DOHH2 (cell line): Measurements from ENCODE around the gene POLR1C.

Experiments
- H3F3A ChIP-seq: fragments of 200-600 bp; sonication (generic), shearing (Covaris generic); 2 replicates; pipeline ENCODE4 v1.6.0; 2016; ENCODE audit warnings: antibody characterized with exemption, mild to moderate bottlenecking; ENCODE audit not compliant: control insufficient read depth, insufficient read depth
- H3K27ac ChIP-seq: fragments of 200-600 bp; sonication (generic); 2 replicates; pipeline ENCODE4 v1.5.1; 2014; ENCODE audit warnings: low read depth, mild to moderate bottlenecking, low read length, moderate library complexity
- H3K27me3 ChIP-seq: fragments of 200-600 bp; sonication (generic); 2 replicates; pipeline ENCODE4 v1.6.1; 2014; ENCODE audit warnings: mild to moderate bottlenecking, low read length, mixed read lengths; ENCODE audit not compliant: control insufficient read depth
- H3K36me3 ChIP-seq: fragments of 200-600 bp; sonication (generic); 2 replicates; pipeline ENCODE4 v1.6.1; 2014; ENCODE audit warnings: mild to moderate bottlenecking, low read length, moderate library complexity, mixed read lengths; ENCODE audit not compliant: control insufficient read depth
- H3K4me1 ChIP-seq: fragments of 200-600 bp; sonication (generic); 2 replicates; pipeline ENCODE4 v1.6.1; 2014; ENCODE audit warnings: mild to moderate bottlenecking, low read length, mixed read lengths; ENCODE audit not compliant: control insufficient read depth
- H3K4me2 ChIP-seq: fragments of 200-600 bp; sonication (generic); 2 replicates; pipeline ENCODE4 v1.6.0; 2014; ENCODE audit warnings: mild to moderate bottlenecking, low read length, moderate library complexity
- H3K4me3 ChIP-seq: fragments of 200-600 bp; sonication (generic); 2 replicates; pipeline ENCODE4 v1.5.1; 2014; ENCODE audit warnings: mild to moderate bottlenecking, low read length, mixed read lengths
- H3K79me2 ChIP-seq: fragments of 200-600 bp; sonication (generic); 2 replicates; pipeline ENCODE4 v1.6.1; 2014; ENCODE audit warnings: mild to moderate bottlenecking, low read length, mixed read lengths; ENCODE audit not compliant: control insufficient read depth
- H3K9me2 ChIP-seq: fragments of 200-600 bp; sonication (generic); replicated peaks from 2 replicates; pipeline ENCODE4 v1.6.1; 2014; ENCODE audit warnings: mild to moderate bottlenecking, low read length, mixed read lengths; ENCODE audit not compliant: control insufficient read depth
- H3K9me3 ChIP-seq: fragments of 200-600 bp; sonication (generic); 2 replicates; pipeline ENCODE4 v1.6.1; 2014; ENCODE audit warnings: antibody characterized with exemption, low read length, mixed read lengths; ENCODE audit not compliant: control insufficient read depth, insufficient read depth
- H4K20me1 ChIP-seq: fragments of 200-600 bp; sonication (generic); 2 replicates; pipeline ENCODE4 v1.6.0; 2014; ENCODE audit warnings: low read depth, mild to moderate bottlenecking, antibody characterized with exemption, low read length, moderate library complexity; ENCODE audit not compliant: control insufficient read depth, insufficient read depth
- EZH2phosphoT487 ChIP-seq: fragments of 200-600 bp; sonication (generic); IDR thresholded peaks from 2 replicates; pipeline ENCODE4 v1.6.1; 2017; ENCODE audit warnings: borderline replicate concordance, mild to moderate bottlenecking, antibody characterized with exemption, low read length, moderate library complexity, mixed read lengths
- TF ChIP-seq, protein P1 (sequence below): fragments of 200-600 bp; sonication (generic); IDR thresholded peaks from one replicate; pipeline ENCODE4 v1.5.1; 2014; ENCODE audit warnings: antibody characterized with exemption, mild to moderate bottlenecking, low read depth, low read length; ENCODE audit not compliant: poor library complexity, severe bottlenecking

POLR1C gene

GRCh38 chr6:43510827-43511163 is 6.1 kb upstream of the POLR1C start:
- H3K4me1 ChIP-seq, result peaks cover 40% of the 10 kb centered on the region
- no peaks in the 10 kb centered on the region for H3K9me2 ChIP-seq
- H3K27me3 ChIP-seq, result peaks cover 14% of the 10 kb centered on the region
- no peaks in the 10 kb centered on the region for H4K20me1 ChIP-seq
- peaks cover 14% of the 10 kb centered on the region for H3K79me2 ChIP-seq
- H3K4me3 ChIP-seq, result no peak overlapping the region
- H3K27ac ChIP-seq, result no peak overlapping the region
- TF ChIP-seq EZH2phosphoT487, result no peak
- TF ChIP-seq, protein P1, sequence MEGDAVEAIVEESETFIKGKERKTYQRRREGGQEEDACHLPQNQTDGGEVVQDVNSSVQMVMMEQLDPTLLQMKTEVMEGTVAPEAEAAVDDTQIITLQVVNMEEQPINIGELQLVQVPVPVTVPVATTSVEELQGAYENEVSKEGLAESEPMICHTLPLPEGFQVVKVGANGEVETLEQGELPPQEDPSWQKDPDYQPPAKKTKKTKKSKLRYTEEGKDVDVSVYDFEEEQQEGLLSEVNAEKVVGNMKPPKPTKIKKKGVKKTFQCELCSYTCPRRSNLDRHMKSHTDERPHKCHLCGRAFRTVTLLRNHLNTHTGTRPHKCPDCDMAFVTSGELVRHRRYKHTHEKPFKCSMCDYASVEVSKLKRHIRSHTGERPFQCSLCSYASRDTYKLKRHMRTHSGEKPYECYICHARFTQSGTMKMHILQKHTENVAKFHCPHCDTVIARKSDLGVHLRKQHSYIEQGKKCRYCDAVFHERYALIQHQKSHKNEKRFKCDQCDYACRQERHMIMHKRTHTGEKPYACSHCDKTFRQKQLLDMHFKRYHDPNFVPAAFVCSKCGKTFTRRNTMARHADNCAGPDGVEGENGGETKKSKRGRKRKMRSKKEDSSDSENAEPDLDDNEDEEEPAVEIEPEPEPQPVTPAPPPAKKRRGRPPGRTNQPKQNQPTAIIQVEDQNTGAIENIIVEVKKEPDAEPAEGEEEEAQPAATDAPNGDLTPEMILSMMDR, result no peak
- peaks cover 12% of the 10 kb centered on the region; the same call in 1 of the 2 replicates for H3F3A ChIP-seq
- peaks cover 51% of the 10 kb centered on the region for H3K36me3 ChIP-seq
- H3K9me3 ChIP-seq, result no peaks in the 10 kb centered on the region
- peak overlapping the region; percentile 86; the same call in 1 of the 2 replicates for H3K4me2 ChIP-seq

DNA sequence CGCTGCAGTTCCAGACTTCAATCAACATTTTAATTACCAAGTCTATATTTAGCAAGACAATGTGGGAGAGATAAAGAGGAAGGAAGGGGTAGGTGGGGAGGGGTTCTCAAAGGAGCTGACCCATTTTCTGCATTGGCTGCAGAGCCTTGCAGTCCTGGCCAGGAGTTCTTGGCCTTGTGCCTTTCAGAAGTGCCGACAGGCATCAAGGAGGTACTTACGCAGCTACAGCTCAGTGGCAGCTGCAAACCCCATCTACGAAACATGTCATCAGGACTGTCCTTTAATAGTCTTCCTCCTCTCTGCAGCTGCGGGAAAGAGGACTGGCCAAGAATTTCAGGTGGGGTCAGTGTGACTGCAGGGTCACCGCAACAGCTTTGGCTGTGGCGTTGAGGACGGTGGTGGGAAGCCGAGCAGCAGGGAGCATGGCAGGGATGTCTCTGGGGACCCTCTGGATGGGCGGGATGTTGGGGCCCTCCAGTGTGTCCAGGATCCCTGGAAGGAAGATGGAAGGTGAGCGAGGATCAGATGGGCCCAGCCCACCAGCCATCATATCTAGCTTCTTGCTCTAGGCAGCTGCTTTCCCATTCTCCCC is 5.0 kb upstream of the POLR1C start:
- Histone ChIP-seq H3K9me3 (no peaks in the 10 kb centered on the region), H3K36me3 (peaks cover 51% of the 10 kb centered on the region), H4K20me1 (no peaks in the 10 kb centered on the region), H3K4me2 (no peak overlapping the region), H3K4me1 (peaks cover 32% of the 10 kb centered on the region), H3K9me2 (no peaks in the 10 kb centered on the region), H3F3A (peaks cover 8% of the 10 kb centered on the region; the same call in 1 of the 2 replicates), H3K27me3 (peaks cover 14% of the 10 kb centered on the region), H3K79me2 (peaks cover 25% of the 10 kb centered on the region), H3K4me3 (no peak overlapping the region), H3K27ac (no peak overlapping the region)
- TF ChIP-seq, protein P1, result no peak
- TF ChIP-seq EZH2phosphoT487, result no peak

- Histone ChIP-seq H3K4me1 (peaks cover 23% of the 10 kb centered on the region), H3K36me3 (peaks cover 84% of the 10 kb centered on the region), H3K27me3 (no peaks in the 10 kb centered on the region), H3K9me3 (no peaks in the 10 kb centered on the region), H3K4me3 (peak overlapping the region; percentile 99), H4K20me1 (peaks cover 4% of the 10 kb centered on the region; the same call in 1 of the 2 replicates), H3F3A (peaks cover 10% of the 10 kb centered on the region; the same call in 1 of the 2 replicates), H3K9me2 (no peaks in the 10 kb centered on the region), H3K27ac (no peak overlapping the region), H3K79me2 (peaks cover 60% of the 10 kb centered on the region), H3K4me2 (peak overlapping the region; percentile 71)
- no peak for TF ChIP-seq EZH2phosphoT487
- TF ChIP-seq, protein P1, result no peak
Measured at GRCh38 chr6:43515808-43516207, 1.1 kb upstream of the POLR1C start.
